OCI-LY7 (cell line): ENCODE results near the gene SLBP.

Experiments used
- CTCF ChIP-seq: fragments of 200-600 bp; sonication (generic); conservative IDR thresholded peaks from 2 replicates; pipeline ENCODE4 v1.5.1; 2014; ENCODE audit warnings: mild to moderate bottlenecking, antibody characterized with exemption, low read length, moderate library complexity, mixed read lengths
- EZH2phosphoT487 ChIP-seq: fragments of 200-600 bp; sonication (generic); IDR thresholded peaks from 2 replicates; pipeline ENCODE4 v1.6.1; 2018; ENCODE audit warnings: low read depth, borderline replicate concordance, mild to moderate bottlenecking, mixed run types, antibody characterized with exemption, low read length, moderate library complexity, mixed read lengths

GRCh38 chr4:1659104-1660043 lies 52.7 kb downstream of the SLBP start:
- TF ChIP-seq CTCF, result no peak
- no peak for TF ChIP-seq EZH2phosphoT487
